ENCODE results near the gene AGFG1.

AGFG1 gene

GRCh38 chr2:227430639-227431038, 41.3 kb upstream of the AGFG1 start:
- Histone ChIP-seq H3K27ac (ENCODE audit: low read length) (no peak overlapping the region), H3K9me3 (ENCODE audit: insufficient read depth, low read length, severe bottlenecking) (peaks cover 15% of the 10 kb centered on the region), H3K79me2 (ENCODE audit: insufficient read depth, low read length) (no peaks in the 10 kb centered on the region), H3K4me1 (ENCODE audit: insufficient read depth, low read length) (no peaks in the 10 kb centered on the region), H3K4me3 (ENCODE audit: low read depth in 1 of 2, low read length in 2 of 2) (no peak overlapping the region), H2AFZ (ENCODE audit: low read depth, low read length) (no peak overlapping the region), H3K27me3 (ENCODE audit: insufficient read depth, low read length, poor library complexity) (no peaks in the 10 kb centered on the region), H3K4me2 (ENCODE audit: insufficient read depth, low read length) (no peak overlapping the region), H3K9ac (ENCODE audit: low read depth, low read length) (no peak overlapping the region), H3K36me3 (ENCODE audit: insufficient read depth, low read length) (no peaks in the 10 kb centered on the region), H4K20me1 (ENCODE audit: insufficient read depth, low read length) (no peaks in the 10 kb centered on the region)
- DNase-seq (no peak), ATAC-seq (ENCODE audit: insufficient read depth, low read depth) (no peak)
- TF ChIP-seq EZH2 (IDR thresholded peaks at IDR 0.05; ENCODE audit: borderline replicate concordance, low read depth, low read length, severe bottlenecking), result no peak
- TF ChIP-seq CTCF (IDR thresholded peaks at IDR 0.05; ENCODE audit: borderline replicate concordance, extremely low read depth, low read length, poor library complexity, severe bottlenecking), result no peak

- H2AFZ ChIP-seq (ENCODE audit: low read depth, low read length), result no peak overlapping the region
- H3K9ac ChIP-seq (ENCODE audit: low read depth, low read length), result no peak overlapping the region
- H3K36me3 ChIP-seq (ENCODE audit: insufficient read depth, low read length), result no peaks in the 10 kb centered on the region
- ATAC-seq (ENCODE audit: insufficient read depth, low read depth) (no peak), DNase-seq (no peak)
- no peak overlapping the region for H3K4me3 ChIP-seq (ENCODE audit: low read depth in 1 of 2, low read length in 2 of 2)
- TF ChIP-seq CTCF (IDR thresholded peaks at IDR 0.05; ENCODE audit: borderline replicate concordance, extremely low read depth, low read length, poor library complexity, severe bottlenecking) (no peak), EZH2 (IDR thresholded peaks at IDR 0.05; ENCODE audit: borderline replicate concordance, low read depth, low read length, severe bottlenecking) (no peak)
- no peak overlapping the region for H3K27ac ChIP-seq (ENCODE audit: low read length)
- H3K9me3 ChIP-seq (ENCODE audit: insufficient read depth, low read length, severe bottlenecking), result peaks cover 15% of the 10 kb centered on the region
- H3K79me2 ChIP-seq (ENCODE audit: insufficient read depth, low read length), result no peaks in the 10 kb centered on the region
- H3K4me2 ChIP-seq (ENCODE audit: insufficient read depth, low read length), result no peak overlapping the region
- H3K4me1 ChIP-seq (ENCODE audit: insufficient read depth, low read length), result no peaks in the 10 kb centered on the region
- peaks cover 4% of the 10 kb centered on the region for H3K27me3 ChIP-seq (ENCODE audit: insufficient read depth, low read length, poor library complexity)
- H4K20me1 ChIP-seq (ENCODE audit: insufficient read depth, low read length), result no peaks in the 10 kb centered on the region
These were observed 38.8 kb upstream of the AGFG1 start for GRCh38 chr2:227433171-227433570.

- H3K4me3 ChIP-seq (ENCODE audit: low read depth in 1 of 2, low read length in 2 of 2), result no peak overlapping the region
- H3K4me2 ChIP-seq (ENCODE audit: insufficient read depth, low read length), result no peak overlapping the region
- ATAC-seq (ENCODE audit: insufficient read depth, low read depth), result no peak
- H3K27me3 ChIP-seq (ENCODE audit: insufficient read depth, low read length, poor library complexity), result peaks cover 4% of the 10 kb centered on the region
- H2AFZ ChIP-seq (ENCODE audit: low read depth, low read length), result no peak overlapping the region
- H3K27ac ChIP-seq (ENCODE audit: low read length), result no peak overlapping the region
- H4K20me1 ChIP-seq (ENCODE audit: insufficient read depth, low read length), result no peaks in the 10 kb centered on the region
- H3K9me3 ChIP-seq (ENCODE audit: insufficient read depth, low read length, severe bottlenecking), result peaks cover 15% of the 10 kb centered on the region
- H3K9ac ChIP-seq (ENCODE audit: low read depth, low read length), result no peak overlapping the region
- DNase-seq, result no peak
- H3K36me3 ChIP-seq (ENCODE audit: insufficient read depth, low read length), result no peaks in the 10 kb centered on the region
- no peak for TF ChIP-seq EZH2 (IDR thresholded peaks at IDR 0.05; ENCODE audit: borderline replicate concordance, low read depth, low read length, severe bottlenecking)
- no peak for TF ChIP-seq CTCF (IDR thresholded peaks at IDR 0.05; ENCODE audit: borderline replicate concordance, extremely low read depth, low read length, poor library complexity, severe bottlenecking)
- H3K4me1 ChIP-seq (ENCODE audit: insufficient read depth, low read length), result no peaks in the 10 kb centered on the region
- no peaks in the 10 kb centered on the region for H3K79me2 ChIP-seq (ENCODE audit: insufficient read depth, low read length)
These were observed 35.4 kb upstream of the AGFG1 start for GRCh38 chr2:227436436-227437174.
